Epithelial cell of proximal tubule (primary cell): ENCODE measurements around the gene BCAP31. TPM values are rescaled to one million over a fixed set of nuclear protein-coding genes. Genes with fewer than 3 reads are reported as not detected.
"Not testable (repeated sequence)": the region's sequence is repeated elsewhere in the genome, so short reads cannot be mapped to it uniquely, and the experiment has no call there.

Experiments used
- DNase-seq: peaks from one replicate; pipeline ENCODE4 v3.0.0-alpha.2; 2011; ENCODE audit warnings: low read depth
- H3K4me3 ChIP-seq: 2 replicates; pipeline ENCODE4 v1.5.1; 2011; ENCODE audit warnings: low read depth, mild to moderate bottlenecking, low read length
- CTCF ChIP-seq: conservative IDR thresholded peaks from 2 replicates; pipeline ENCODE4 v1.5.1; 2012; ENCODE audit warnings: low read depth, mild to moderate bottlenecking, low read length
- total RNA-seq: library from RNA; depleted of rRNA; stranded (reverse); fragments of >200 nt; gene quantifications from 2 replicates; pipeline ENCODE4 v1.2.3, GENCODE V29; 2015

The BCAP31 gene
- total RNA-seq, 1 donor from 2014 or later, result 163 TPM

DNA sequence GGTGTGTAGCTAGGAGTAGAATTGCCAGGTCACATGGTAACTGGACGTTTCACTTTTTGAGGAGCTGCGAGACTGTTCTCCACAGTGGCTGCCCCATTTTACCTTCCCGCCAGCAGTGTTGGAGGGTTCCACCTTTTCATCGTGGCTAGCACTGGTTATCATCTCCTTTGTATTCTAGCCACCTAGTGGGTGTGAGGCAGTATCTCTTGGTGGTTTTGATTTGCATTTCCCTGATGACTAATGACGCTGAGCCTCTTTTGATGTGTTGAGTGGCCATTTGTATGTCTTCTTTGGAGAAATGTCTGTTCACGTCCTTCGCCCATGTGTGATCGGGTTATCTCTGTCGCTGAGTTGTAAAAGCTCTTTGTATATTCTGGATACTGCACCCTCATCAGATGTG, 11.1 kb upstream of the BCAP31 start:
- DNase-seq, result no peak
- no peak overlapping the region for H3K4me3 ChIP-seq
- no peak for TF ChIP-seq CTCF

DNA sequence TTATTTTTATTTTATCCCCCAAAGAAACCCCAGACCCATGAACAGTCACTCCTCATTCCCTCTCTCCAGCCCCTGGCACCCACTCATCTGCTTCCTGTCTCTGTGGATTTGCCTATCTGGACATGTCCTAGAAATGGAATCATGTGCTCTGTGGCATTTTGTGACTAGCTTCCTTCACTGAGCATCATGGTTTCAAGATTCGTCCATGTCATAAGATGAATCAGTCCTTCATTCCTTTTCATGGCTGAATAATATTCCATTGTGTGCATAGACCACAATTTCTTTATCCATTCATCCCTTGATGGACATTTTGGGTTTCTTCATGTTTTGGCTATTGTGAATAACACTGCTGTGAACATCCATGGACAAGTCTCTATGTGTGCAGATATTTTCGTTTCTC, 10.7 kb upstream of the BCAP31 start:
- no peak for TF ChIP-seq CTCF
- no peak for DNase-seq
- no peak overlapping the region for H3K4me3 ChIP-seq

DNA sequence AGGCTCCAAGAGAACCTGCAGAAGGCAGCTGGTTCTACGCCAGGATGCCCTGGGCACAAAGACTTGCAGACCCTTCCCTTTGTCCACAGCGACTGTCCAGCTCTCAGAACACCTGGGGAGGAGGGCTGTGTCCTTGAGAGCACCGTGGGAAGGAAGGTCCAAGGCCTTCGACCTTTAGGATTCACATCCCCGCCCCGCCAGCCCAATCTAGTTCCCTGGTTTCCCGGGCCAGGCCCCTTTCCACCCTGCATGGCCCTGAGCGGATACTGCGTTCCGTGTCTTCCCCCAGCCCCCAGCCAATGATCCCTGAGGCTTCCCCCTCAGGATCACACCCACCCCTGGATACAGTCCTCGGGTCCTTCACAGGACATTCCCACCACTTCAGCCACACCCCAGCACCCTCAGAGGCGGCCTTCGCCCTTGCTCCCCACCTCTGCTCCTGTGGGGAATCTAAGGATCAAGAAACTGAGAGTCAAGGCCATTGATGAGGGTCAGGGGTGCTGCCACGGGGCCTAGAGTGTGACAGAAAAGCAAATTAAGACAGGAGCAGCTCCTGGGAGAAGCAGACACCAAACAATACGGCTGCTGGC, 9.6 kb upstream of the BCAP31 start:
- TF ChIP-seq CTCF, result no peak
- DNase-seq, result no peak
- no peak overlapping the region for H3K4me3 ChIP-seq

- TF ChIP-seq CTCF, result no peak
- H3K4me3 ChIP-seq, result no peak overlapping the region
- DNase-seq, result no peak
Observed at GRCh38 chrX:153732401-153732800, 8.2 kb upstream of the BCAP31 start.

GRCh38 chrX:153731845-153732215, 7.6 kb upstream of the BCAP31 start:
- no peak for DNase-seq
- H3K4me3 ChIP-seq, result no peak overlapping the region
- no peak for TF ChIP-seq CTCF

DNA sequence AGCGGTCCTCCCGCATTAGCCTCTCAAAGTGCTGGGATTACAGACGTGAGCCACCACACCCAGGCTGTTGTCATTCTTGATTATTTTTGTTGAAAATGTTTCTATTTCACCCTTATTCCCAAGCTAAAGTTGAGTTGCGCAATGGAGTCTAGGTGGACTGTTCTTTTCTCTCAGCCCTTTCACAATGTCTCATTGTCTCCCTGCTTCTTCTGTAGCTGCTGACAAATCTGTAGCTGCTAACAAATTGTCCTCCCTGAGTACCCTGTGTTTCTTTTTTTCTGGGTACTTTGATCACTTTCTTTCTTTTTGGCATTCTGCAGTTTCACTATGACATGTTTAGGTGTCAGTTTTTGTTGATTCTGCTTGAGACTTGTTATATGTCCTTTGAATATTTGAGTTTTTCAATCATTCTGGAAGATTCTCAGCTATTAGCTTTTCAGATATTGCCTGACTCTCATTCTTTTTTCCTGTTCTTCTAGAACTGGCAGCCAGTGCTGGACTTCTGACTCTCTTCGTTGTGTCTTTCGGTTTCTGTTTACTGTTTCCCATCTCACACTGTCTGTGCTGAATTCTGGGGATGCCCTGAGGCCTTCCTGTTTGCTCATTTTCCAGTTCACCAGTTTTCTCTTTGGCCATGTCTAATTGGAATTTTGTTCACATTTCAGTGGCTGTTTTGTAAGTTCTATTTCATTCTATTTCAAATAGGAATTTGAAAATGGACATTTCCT, 7.1 kb upstream of the BCAP31 start:
- no peak overlapping the region for H3K4me3 ChIP-seq
- no peak for TF ChIP-seq CTCF
- no peak for DNase-seq

DNA sequence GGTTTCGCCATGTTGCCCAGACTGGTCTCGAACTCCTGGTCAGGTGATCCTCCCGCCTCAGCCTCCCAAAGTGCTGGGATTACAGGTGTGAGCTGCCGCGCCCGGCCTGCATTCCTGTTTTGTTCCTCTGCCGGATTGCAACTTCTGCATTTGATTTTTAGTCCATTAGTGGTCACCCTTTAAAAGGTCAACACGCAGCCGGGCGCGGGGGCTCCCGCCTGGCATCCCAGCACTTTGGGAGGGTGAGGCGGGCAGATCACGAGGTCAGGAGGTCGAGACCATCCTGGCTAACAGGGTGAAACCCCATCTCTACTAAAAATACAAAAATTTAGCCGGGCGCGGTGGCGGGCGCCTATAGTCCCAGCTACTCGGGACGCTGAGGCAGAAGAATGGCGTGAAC, 5.9 kb upstream of the BCAP31 start:
- not testable (repeated sequence) for H3K4me3 ChIP-seq, DNase-seq
